Hepatocyte (in vitro differentiated cells): ENCODE results near the gene GALNT18.

Experiments used
- EZH2 ChIP-seq: fragments of 200-600 bp; sonication (generic); IDR thresholded peaks from 2 replicates; pipeline ENCODE4 v1.6.1; 2016; ENCODE audit warnings: antibody characterized with exemption, mild to moderate bottlenecking, borderline replicate concordance
- EZH2phosphoT487 ChIP-seq: fragments of 200-600 bp; sonication (generic); IDR thresholded peaks from one replicate; pipeline ENCODE4 v1.6.1; 2018; ENCODE audit warnings: antibody characterized with exemption, mild to moderate bottlenecking, low read depth, moderate library complexity; ENCODE audit not compliant: unreplicated experiment, severe bottlenecking
- TF ChIP-seq, protein P1 (sequence below): fragments of 200-600 bp; sonication (generic); IDR thresholded peaks from 2 replicates; pipeline ENCODE4 v1.5.1; 2016; ENCODE audit warnings: antibody characterized with exemption, mild to moderate bottlenecking; ENCODE audit not compliant: poor library complexity

GRCh38 chr11:11491589-11491988 lies 130.2 kb downstream of the GALNT18 start:
- TF ChIP-seq, protein P1, sequence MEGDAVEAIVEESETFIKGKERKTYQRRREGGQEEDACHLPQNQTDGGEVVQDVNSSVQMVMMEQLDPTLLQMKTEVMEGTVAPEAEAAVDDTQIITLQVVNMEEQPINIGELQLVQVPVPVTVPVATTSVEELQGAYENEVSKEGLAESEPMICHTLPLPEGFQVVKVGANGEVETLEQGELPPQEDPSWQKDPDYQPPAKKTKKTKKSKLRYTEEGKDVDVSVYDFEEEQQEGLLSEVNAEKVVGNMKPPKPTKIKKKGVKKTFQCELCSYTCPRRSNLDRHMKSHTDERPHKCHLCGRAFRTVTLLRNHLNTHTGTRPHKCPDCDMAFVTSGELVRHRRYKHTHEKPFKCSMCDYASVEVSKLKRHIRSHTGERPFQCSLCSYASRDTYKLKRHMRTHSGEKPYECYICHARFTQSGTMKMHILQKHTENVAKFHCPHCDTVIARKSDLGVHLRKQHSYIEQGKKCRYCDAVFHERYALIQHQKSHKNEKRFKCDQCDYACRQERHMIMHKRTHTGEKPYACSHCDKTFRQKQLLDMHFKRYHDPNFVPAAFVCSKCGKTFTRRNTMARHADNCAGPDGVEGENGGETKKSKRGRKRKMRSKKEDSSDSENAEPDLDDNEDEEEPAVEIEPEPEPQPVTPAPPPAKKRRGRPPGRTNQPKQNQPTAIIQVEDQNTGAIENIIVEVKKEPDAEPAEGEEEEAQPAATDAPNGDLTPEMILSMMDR, result no peak
- TF ChIP-seq EZH2, result no peak
- TF ChIP-seq EZH2phosphoT487, result no peak
